HG03342 (cell line): ENCODE measurements around the gene ZDHHC8.

Experiments
- ATAC-seq: cut with Tn5 transposase; IDR thresholded peaks from one replicate; pipeline ENCODE4 v1.9.1; 2021; ENCODE audit warnings: mild to moderate bottlenecking, moderate library complexity; ENCODE audit not compliant: unreplicated experiment

Gene ZDHHC8

DNA sequence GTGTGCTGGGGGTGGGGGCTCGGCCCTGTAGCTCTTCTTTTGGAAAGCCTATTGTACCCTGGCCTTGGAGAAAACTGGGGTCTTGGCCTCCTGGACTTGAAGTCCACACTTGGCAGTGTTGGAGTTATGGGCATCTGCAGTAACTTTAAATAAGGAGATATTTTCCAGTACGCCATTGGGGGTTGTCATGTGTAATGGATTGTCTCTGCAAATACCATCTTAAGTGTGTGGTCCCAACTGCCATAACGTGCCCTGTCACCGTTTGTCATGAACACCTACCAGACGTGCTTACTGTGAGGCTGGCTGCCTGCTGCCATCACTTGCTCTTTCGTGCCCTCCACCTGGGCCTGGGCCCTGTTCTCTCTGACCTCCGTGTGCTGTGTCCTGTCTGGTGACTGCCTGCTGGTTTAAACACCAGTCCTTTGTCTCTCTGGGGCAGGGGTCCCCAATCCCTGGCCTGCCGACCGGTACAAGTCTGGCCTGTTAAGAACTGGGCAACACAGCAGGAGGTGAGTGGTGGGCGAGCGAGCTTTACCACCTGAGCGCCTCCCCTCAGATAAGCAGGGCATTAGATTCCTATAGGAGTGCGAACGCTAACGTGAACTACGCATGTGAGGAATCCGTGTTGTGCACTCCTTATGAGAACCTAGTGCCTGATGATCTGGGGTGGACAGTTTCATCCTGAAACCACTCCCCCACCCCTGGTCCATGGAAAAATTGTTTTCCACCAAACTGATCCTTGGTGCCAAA, 3.6 kb upstream of the ZDHHC8 start:
- ATAC-seq = no peak

DNA sequence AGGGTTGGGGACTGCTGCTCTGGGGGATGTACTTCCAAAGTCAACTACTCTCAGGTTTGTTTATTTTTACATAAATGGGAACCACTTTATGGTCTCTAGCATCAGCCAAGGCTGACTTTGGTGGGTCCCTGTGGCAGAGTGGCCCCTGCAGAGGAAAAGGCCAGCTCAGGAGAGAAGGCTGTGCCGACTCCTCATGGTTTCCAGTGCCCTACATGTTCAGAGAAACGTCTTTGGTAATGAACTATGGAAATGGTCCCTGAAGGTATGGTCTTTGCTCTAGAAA, 3.0 kb upstream of the ZDHHC8 start:
- no peak for ATAC-seq

- ATAC-seq = no peak
Observed at GRCh38 chr22:20128902-20129746, 2.5 kb upstream of the ZDHHC8 start.

GRCh38 chr22:20129747-20130014, 1.9 kb upstream of the ZDHHC8 start:
- no peak for ATAC-seq

DNA sequence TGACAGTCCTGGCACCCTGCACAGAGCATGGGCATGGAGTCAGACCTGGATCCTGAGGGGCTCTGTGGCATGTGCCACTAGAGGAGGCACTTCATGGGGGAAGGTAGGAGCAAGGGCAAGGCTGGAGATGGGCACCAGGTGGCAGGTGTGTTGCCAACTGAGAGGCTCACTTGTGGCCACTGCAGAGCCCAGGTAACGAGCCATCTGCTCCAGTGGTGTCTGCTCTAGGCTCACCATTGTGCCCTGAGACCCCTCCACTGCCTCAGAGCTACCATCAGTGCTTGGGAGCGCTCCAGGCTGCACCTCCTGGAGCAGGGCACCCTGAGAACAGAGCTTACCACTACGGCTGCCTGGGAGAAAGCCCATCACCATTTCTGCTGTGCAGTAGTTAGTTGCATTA, 1.3 kb upstream of the ZDHHC8 start:
- no peak for ATAC-seq

- ATAC-seq = no peak
Observed at GRCh38 chr22:20130731-20131596, 640 bp upstream of the ZDHHC8 start.

DNA sequence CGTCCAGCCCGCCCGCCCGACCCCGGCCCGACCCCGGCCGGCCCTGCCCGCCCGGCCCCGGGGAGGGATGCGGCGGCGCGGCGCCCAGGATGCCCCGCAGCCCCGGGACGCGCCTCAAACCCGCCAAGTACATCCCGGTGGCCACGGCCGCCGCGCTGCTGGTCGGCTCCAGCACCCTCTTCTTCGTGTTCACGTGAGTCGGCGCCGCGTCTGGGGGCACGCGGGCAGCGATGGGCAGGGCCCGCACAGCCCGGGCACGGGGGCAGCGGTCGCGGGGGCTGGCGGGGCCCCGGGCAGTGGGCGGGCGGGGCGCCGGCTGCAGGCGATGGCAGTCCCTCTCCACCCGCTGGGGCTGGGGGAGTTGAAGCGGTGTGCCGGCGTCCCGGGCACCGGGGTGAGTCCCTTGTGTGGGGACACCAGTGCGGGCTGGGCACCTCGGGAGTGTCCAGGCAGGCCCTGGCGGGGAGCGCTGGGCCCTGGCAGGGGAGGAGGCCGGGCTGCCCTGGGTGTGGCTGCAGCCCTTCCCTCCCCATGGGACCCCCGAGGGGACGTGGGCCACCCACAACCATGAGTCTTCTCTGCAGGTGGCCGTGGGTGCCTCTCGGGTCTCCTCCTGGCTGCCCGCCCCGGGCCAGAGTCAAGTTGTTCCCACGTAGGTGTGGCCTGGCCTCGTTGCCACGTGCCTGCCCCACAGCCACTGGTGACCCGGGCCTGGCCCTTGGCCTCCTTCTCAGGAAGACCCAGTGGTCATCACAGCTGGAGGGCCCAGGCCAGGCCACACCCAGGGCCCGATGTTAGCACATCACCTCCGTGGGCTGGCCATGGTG, 468 bp downstream of the ZDHHC8 start:
- ATAC-seq = no peak

DNA sequence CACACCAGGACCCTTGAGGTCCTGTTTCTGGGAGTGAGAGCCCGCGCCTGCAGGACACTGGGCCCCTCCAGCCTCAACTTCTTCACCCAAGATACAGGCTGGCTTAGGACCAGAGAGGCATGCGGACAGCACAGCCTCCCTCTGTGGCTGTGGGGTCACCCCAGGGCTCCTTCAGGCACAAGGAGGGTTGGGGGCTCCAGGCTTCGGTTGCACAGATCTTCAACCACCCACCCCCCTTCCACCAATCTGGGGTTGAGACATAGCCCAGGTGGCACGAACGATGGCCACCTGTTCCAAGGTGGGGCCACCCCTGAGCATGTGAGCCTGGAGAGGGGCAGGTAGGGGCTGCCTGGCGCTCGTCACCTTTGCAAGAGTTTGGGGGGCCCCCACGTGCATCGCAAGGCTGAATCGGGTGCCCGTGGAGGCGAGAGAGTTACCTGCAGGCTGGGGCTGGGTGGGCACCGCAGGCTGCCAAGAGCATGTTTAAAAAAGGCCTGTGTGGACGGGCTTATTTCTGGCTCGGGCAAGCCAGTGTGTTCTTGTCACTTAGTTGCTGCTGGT, 1.2 kb downstream of the ZDHHC8 start:
- no peak for ATAC-seq

GRCh38 chr22:20133930-20134549, 2.4 kb downstream of the ZDHHC8 start:
- ATAC-seq = no peak

DNA sequence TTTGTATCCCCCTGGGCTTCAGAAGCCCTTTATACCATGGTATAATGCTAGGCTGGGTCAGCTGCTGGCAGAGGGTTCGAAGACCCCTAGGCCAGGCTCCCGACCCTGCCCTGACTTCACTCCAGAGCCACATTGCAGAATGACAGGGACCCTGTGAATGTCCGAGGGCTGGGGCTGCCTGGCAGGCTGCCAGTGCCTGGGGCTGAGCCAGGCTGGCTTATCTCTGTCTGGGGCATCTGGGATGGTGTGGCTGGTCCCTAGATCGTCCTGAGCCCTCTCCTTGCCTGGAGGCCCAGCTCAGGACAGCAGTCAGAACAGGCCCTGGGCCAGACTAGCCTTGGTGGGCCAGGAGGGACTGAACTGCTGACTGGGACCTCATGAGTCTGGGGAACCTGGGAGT, 3.7 kb downstream of the ZDHHC8 start:
- ATAC-seq = no peak

DNA sequence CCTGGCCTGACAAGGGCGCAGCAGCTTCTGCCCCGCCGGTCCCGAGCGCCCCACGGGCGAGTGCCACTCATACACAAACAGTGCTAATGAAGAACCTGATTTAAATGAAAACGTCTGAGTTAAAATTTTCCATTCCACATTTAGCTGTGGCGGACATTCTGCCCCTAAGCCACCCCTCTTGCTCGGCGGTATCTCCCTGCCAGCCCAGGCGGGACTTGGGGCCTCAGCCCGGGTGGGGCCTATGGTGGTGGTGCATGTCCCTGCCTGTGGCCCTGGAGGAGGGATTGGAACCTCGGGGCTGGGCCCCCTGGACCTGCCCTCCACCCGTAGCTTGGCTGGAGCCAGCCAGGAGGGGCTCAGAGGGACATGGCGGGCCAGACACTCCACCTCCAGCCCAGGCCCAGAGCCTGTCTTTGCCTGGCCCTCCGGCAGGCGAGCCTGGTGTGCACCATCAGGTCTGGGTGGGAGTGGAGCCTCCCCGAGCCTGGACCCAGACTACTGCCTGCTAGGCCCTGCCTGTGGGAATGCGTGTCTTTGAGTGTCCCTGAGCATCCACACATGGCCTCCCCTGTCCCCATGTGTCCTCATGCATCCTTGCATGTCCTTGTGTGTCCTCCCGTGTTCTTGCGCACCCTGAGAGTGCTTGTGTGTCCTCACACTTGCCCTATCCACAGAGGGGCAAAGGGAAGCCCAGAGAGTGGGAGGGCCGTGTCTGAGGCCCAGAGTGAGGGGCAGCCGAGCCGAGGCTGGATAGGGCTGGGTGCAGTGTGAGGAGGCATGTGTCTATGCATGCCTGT, 4.4 kb downstream of the ZDHHC8 start:
- ATAC-seq = no peak

DNA sequence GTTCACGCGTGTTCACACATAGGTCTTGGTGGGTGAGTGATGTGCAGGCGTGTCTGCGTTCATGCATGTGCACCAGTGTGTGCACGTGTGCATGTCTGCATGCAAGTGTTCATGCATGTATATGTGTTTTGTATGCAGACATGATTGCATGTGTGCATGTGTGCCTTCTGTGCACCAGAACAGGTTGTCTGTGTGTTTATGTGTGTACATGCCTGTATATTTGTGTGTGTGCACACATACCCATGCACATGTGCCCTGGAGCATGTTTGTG, 4.9 kb downstream of the ZDHHC8 start:
- no peak for ATAC-seq

DNA sequence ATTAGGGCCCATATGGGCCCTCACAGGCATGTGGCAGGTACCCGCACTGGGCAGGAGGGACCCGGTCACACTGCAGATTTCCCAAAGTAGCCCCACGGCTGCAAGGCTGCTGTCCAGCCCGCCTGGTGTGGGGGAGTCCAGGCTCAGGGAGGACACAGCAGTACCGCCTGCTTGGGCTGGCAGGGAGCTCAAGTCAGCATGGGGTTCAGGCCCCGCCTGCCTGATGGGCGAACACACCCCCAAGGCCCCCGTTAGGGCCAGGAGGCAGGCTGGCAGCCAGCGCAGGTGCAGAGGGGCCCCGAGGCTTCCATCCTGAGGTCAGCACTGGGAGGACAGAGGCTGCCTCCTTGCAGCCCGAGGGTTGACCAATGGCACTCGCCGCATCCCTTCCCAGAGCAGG, 5.5 kb downstream of the ZDHHC8 start:
- ATAC-seq = no peak

GRCh38 chr22:20137671-20138416, 6.2 kb downstream of the ZDHHC8 start:
- no peak for ATAC-seq

DNA sequence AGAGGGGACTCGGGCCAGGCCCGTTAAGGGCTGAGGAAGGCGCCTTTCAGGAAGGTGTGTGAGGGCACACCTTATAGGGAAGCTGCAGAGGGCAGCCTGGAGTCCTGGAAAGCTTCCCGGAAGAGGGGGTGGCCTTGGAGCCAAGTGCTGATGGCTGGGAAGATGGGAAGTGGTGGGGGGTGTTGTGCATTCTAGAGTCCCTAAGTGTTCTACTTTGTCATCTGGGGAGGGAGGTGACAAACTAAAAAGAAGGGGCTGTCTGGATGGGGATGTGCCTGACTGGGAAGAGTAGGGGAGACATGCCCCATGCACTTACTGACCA, 6.8 kb downstream of the ZDHHC8 start:
- ATAC-seq = no peak

DNA sequence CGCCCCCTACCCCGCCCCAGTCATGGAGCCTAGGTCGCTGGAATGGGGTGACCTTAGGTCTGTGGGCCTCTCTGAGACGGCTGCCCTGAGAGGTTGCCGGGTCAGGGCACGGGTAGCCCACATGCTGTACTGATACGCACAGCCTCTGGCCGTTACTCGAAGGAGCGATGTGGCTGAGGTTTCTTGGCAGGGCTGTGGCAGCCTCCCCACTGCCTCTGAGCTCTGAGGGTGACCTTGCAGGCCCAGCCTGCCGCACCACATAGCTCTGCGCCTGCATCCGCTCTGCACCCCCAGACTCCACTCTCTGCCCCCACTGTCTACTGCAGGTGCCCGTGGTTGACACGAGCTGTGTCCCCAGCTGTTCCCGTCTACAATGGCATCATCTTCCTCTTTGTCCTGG, 7.3 kb downstream of the ZDHHC8 start:
- no peak for ATAC-seq

DNA sequence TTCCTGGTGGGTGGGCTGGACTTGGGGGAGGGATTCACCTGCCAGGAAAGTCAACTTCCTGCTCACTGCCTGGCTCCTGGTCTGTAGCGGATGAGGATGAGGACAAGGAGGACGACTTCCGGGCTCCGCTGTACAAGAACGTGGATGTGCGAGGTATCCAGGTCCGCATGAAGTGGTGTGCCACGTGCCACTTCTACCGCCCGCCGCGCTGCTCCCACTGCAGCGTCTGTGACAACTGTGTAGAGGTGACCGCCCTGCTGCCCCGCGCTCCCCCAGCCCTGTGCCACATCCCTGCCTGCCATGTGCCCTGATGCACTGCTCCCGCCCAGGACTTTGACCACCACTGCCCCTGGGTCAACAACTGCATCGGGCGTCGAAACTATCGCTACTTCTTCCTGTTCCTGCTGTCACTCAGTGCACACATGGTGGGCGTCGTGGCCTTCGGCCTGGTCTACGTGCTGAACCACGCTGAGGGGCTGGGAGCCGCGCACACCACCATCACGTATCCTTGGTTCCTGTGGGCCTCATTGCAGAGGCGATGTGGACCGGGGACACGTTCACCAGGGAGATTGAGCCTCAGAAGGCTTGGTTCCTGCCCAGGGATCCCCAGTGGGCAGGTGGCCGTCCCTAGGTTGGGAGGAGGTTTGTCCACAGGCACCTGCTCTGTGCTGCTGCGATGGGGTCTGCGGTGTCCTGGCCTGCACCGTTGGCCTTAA, 7.9 kb downstream of the ZDHHC8 start:
- ATAC-seq = no peak

- ATAC-seq = no peak
Observed at GRCh38 chr22:20140107-20140445, 8.5 kb downstream of the ZDHHC8 start.

GRCh38 chr22:20140521-20140964, 8.9 kb downstream of the ZDHHC8 start:
- no peak for ATAC-seq
